Vagina (tissue), 2 donors: ENCODE measurements around the gene SLC66A1. TPM values are rescaled to one million over a fixed set of nuclear protein-coding genes. Genes with fewer than 3 reads are reported as not detected.

ENCODE experiments used
- DNase-seq, 2 donors: peaks; one replicate each; pipeline ENCODE4 v3.0.0-alpha.2; 2017; ENCODE audit errors: extremely low spot score in 2 of 2
- H3K27ac ChIP-seq: fragments of 200-600 bp; sonication (generic); one replicate; pipeline ENCODE4 v1.5.1; 2019
- H3K27me3 ChIP-seq: fragments of 200-600 bp; sonication (generic); one replicate; pipeline ENCODE4 v1.5.1; 2019
- H3K36me3 ChIP-seq, 2 donors: fragments of 200-600 bp; sonication (generic); one replicate each; pipeline ENCODE4 v1.5.1; 2017 to 2019
- H3K4me1 ChIP-seq: fragments of 200-600 bp; sonication (generic); one replicate; pipeline ENCODE4 v1.5.1; 2019
- H3K4me3 ChIP-seq, 2 donors: fragments of 200-600 bp; sonication (generic); 1 replicate in 1 of 2; 2 replicates in 1 of 2; pipeline ENCODE4 v1.5.1; 2016 to 2019
- H3K9me3 ChIP-seq: fragments of 200-600 bp; sonication (generic); one replicate; pipeline ENCODE4 v1.5.1; 2019
- CTCF ChIP-seq, 3 experiments: fragments of 450-650 bp in 2 of 3; fragments of 200-600 bp in 1 of 3; sonication (generic) in 1 of 3; IDR thresholded peaks; one replicate each; pipeline ENCODE4 v1.5.1; 2017 to 2019; ENCODE audit warnings: antibody characterized with exemption in 3 of 3, mild to moderate bottlenecking in 2 of 3, moderate library complexity in 2 of 3
- POLR2A ChIP-seq, 2 donors: fragments of 450-650 bp; IDR thresholded peaks; one replicate each; pipeline ENCODE4 v1.6.1; 2017; ENCODE audit warnings: antibody characterized with exemption in 2 of 2, mild to moderate bottlenecking in 2 of 2, moderate library complexity in 2 of 2
- POLR2AphosphoS5 ChIP-seq, 2 donors: sonication (generic); formaldehyde crosslinking; IDR thresholded peaks; one replicate each; pipeline ENCODE4 v1.9.0; 2017; ENCODE audit warnings: antibody characterized with exemption in 2 of 2, mild to moderate bottlenecking in 2 of 2, low read depth in 1 of 2; ENCODE audit not compliant: insufficient read depth in 1 of 2
- intact Hi-C: fragments of 100-400 bp; cut with DNase I; formaldehyde crosslinking; loops from one replicate; pipeline ENCODE4 v1.15.1; 2023
- small RNA-seq: library from RNA; depleted of rRNA; stranded (forward); fragments of <200 nt; gene quantifications from one replicate; pipeline ENCODE3, GENCODE V24; 2016
- total RNA-seq: library from RNA; depleted of rRNA; stranded (reverse); fragments of >200 nt; gene quantifications from one replicate; pipeline ENCODE4 v1.2.3, GENCODE V29; 2016

Gene SLC66A1
- total RNA-seq, 1 donor from 2014 or later = 21.4 TPM

- Histone ChIP-seq H3K27me3 (no peaks in the 10 kb centered on the region), H3K27ac (peak overlapping the region; percentile 87), H3K36me3 (peaks cover 0 to 28% of the 10 kb centered on the region in 2 donors), H3K9me3 (no peaks in the 10 kb centered on the region), H3K4me1 (peaks cover 70% of the 10 kb centered on the region), H3K4me3 (no peak overlapping the region)
- intact Hi-C loops = no loop called here
- TF ChIP-seq POLR2AphosphoS5 (IDR thresholded peaks at IDR 0.05; ENCODE audit: insufficient read depth in 1 of 2, low read depth in 1 of 2) (peak in 1 of 2 donors; percentile 16), POLR2A (IDR thresholded peaks at IDR 0.05) (no peak)
- no peak for DNase-seq
Measured at GRCh38 chr1:19374926-19375325, 62.8 kb downstream of the SLC66A1 start.

- no peaks in the 10 kb centered on the region for H3K9me3 ChIP-seq
- intact Hi-C loops = no loop called here
- peaks cover 61% of the 10 kb centered on the region for H3K4me1 ChIP-seq
- no peak for TF ChIP-seq POLR2A (IDR thresholded peaks at IDR 0.05)
- TF ChIP-seq CTCF (IDR thresholded peaks at IDR 0.05) = no peak
- no peak for TF ChIP-seq POLR2AphosphoS5 (IDR thresholded peaks at IDR 0.05; ENCODE audit: insufficient read depth in 1 of 2, low read depth in 1 of 2)
- no peak overlapping the region for H3K4me3 ChIP-seq
- H3K27ac ChIP-seq = peak overlapping the region; percentile 87
- H3K36me3 ChIP-seq = peaks cover 0 to 36% of the 10 kb centered on the region in 2 donors
- H3K27me3 ChIP-seq = no peaks in the 10 kb centered on the region
- no peak for DNase-seq
Measured at GRCh38 chr1:19375631-19376400, 63.7 kb downstream of the SLC66A1 start.

- TF ChIP-seq POLR2AphosphoS5 (IDR thresholded peaks at IDR 0.05; ENCODE audit: insufficient read depth in 1 of 2, low read depth in 1 of 2) (no peak), CTCF (IDR thresholded peaks at IDR 0.05) (no peak), POLR2A (IDR thresholded peaks at IDR 0.05) (no peak)
- H3K27me3 ChIP-seq = no peaks in the 10 kb centered on the region
- H3K36me3 ChIP-seq = peaks cover 0 to 37% of the 10 kb centered on the region in 2 donors
- intact Hi-C loops = no loop called here
- H3K4me3 ChIP-seq = no peak overlapping the region
- no peaks in the 10 kb centered on the region for H3K9me3 ChIP-seq
- H3K4me1 ChIP-seq = peaks cover 57% of the 10 kb centered on the region
- no peak for DNase-seq
- peak overlapping the region; percentile 87 for H3K27ac ChIP-seq
Measured at GRCh38 chr1:19376428-19377372, 64.6 kb downstream of the SLC66A1 start.

- Histone ChIP-seq H3K4me1 (peaks cover 51% of the 10 kb centered on the region), H3K9me3 (no peaks in the 10 kb centered on the region), H3K27me3 (no peaks in the 10 kb centered on the region), H3K4me3 (no peak overlapping the region), H3K36me3 (peaks cover 0 to 37% of the 10 kb centered on the region in 2 donors), H3K27ac (peak overlapping the region; percentile 4)
- TF ChIP-seq POLR2AphosphoS5 (IDR thresholded peaks at IDR 0.05; ENCODE audit: insufficient read depth in 1 of 2, low read depth in 1 of 2) = no peak
- TF ChIP-seq CTCF (IDR thresholded peaks at IDR 0.05) = no peak
- TF ChIP-seq POLR2A (IDR thresholded peaks at IDR 0.05) = no peak
- intact Hi-C loops = no loop called here
- no peak for DNase-seq
Measured at GRCh38 chr1:19377812-19378718, 65.9 kb downstream of the SLC66A1 start.

Small RNA genes within 50 kb of the gene (small RNA-seq; reads per million reads assigned to genes)
- not detected for gene RNU6-1099P

Other genes with a start within 250 kb of the SLC66A1 start
- gene UBR4, start 102.1 kb upstream of the SLC66A1 start, total RNA-seq = 157 TPM
- gene EMC1, start 60.8 kb upstream of the SLC66A1 start, total RNA-seq = 28.0 TPM
- gene MRTO4, start 60.5 kb upstream of the SLC66A1 start, total RNA-seq = 19.2 TPM
- gene AKR7A3, start 23.6 kb upstream of the SLC66A1 start, total RNA-seq = 4.2 TPM
- 63.8 TPM for gene AKR7A2, start 182 bp upstream of the SLC66A1 start, total RNA-seq
- 152 TPM for gene CAPZB, start 173.2 kb downstream of the SLC66A1 start, total RNA-seq